Measurements from ENCODE around the gene DLGAP4. TPM values are rescaled to one million over a fixed set of nuclear protein-coding genes. Genes with fewer than 3 reads are reported as not detected.
A peak's percentile ranks its signal among the peaks of the same experiment; 100 is the strongest.

The DLGAP4 gene
- total and polyA plus RNA-seq, 2 of the 13 experiments (the other 11 are each of a cell fraction or from before 2014, with no cell fraction given): 15.2 to 26.7 TPM

DNA sequence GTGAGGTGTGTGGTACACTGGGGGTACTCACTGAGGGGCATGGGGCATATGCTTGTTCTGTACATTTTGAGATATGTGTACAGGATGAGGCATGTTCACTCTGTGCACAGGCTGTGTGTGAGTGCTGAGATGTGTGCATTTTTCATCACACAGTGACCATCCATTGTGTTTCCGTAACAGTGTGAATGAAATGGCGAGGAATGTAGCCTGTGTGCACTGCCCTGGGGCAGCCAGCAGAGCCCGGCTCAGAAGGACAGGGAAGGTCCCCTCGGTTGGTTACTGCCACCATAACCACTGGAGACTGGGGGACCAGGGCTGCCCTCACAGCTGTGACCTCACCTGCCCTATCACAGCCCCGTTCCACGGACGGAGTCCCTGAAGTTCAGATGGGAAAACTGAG, 129.0 kb downstream of the DLGAP4 start:
- Histone ChIP-seq H2AFZ (ENCODE audit: low read length) (no peak overlapping the region), H3K4me3 (replicated peaks in 1 of 3; ENCODE audit: insufficient read depth in 1 of 3, low read depth in 2 of 3, low read length in 3 of 3) (no peak overlapping the region), H3K4me1 (ENCODE audit: insufficient read depth, low read length) (no peaks in the 10 kb centered on the region), H3K36me3 (replicated peaks in 1 of 2; ENCODE audit: control insufficient read depth in 1 of 2, insufficient read depth in 2 of 2, low read length in 2 of 2) (peaks cover 0 to 3% of the 10 kb centered on the region in 2 experiments; a peak in 1 of 5 replicates), H3K9me3 (ENCODE audit: low read length) (no peaks in the 10 kb centered on the region), H3K27me3 (ENCODE audit: control insufficient read depth in 1 of 2, insufficient read depth in 2 of 2, low read length in 2 of 2) (peaks cover 0 to 28% of the 10 kb centered on the region in 2 experiments; a peak in 4 of 5 replicates), H3K79me2 (ENCODE audit: insufficient read depth, low read length) (no peaks in the 10 kb centered on the region), H3K27ac (ENCODE audit: extremely low read length, insufficient read depth, low read length) (no peak overlapping the region), H3K9ac (ENCODE audit: insufficient read depth, low read depth, low read length) (no peak overlapping the region), H4K20me1 (ENCODE audit: insufficient read depth, low read length) (peaks cover 3% of the 10 kb centered on the region; the same call in 1 of the 2 replicates), H3K4me2 (ENCODE audit: low read depth, low read length) (no peak overlapping the region)
- no peak for FAIRE-seq
- no peak for DNase-seq (ENCODE audit: low spot score)
- intact Hi-C loops (cut with micrococcal nuclease; ENCODE audit: unreplicated experiment) (loop anchor here (5.0 to 10.0 kb wide), 2 partner anchors 278 to 440 kb away; no protein-coding TSS in a partner anchor), in situ Hi-C loops (cut with HindIII; ENCODE audit: extremely low pct_ligation_motif_present, low pct_unique_long_range_greater_than_20kb) (no loop called here)
- ATAC-seq: peak; percentile 8; the same call in 2 of the 3 replicates
- WGBS (ENCODE audit: low lambda C conversion rate): 40% methylated on average over 7 of the region's 7 CpGs
- BruUV-seq (replicated peaks): no TSS peak
- TF ChIP-seq, protein P1, sequence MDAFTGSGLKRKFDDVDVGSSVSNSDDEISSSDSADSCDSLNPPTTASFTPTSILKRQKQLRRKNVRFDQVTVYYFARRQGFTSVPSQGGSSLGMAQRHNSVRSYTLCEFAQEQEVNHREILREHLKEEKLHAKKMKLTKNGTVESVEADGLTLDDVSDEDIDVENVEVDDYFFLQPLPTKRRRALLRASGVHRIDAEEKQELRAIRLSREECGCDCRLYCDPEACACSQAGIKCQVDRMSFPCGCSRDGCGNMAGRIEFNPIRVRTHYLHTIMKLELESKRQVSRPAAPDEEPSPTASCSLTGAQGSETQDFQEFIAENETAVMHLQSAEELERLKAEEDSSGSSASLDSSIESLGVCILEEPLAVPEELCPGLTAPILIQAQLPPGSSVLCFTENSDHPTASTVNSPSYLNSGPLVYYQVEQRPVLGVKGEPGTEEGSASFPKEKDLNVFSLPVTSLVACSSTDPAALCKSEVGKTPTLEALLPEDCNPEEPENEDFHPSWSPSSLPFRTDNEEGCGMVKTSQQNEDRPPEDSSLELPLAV (CRISPR knock-in tag; conservative IDR thresholded peaks at IDR 0.05; ENCODE audit: low read depth): no peak
- no peak for TF ChIP-seq PHF8 (CRISPR knock-in tag; IDR thresholded peaks at IDR 0.05)
- TF ChIP-seq HIVEP1 (CRISPR knock-in tag; IDR thresholded peaks at IDR 0.05): 0 out of 2 replicates have a peak, but pooled peaks have one; percentile 12
- no peak for TF ChIP-seq ZNF883 (CRISPR knock-in tag; IDR thresholded peaks at IDR 0.05; ENCODE audit: not compliant biosample characterization)
- no peak for TF ChIP-seq MYC (CRISPR knock-in tag; IDR thresholded peaks at IDR 0.05; ENCODE audit: borderline replicate concordance)
- TF ChIP-seq HOXA7 (CRISPR knock-in tag; IDR thresholded peaks at IDR 0.05): no peak
- ChIA-PET POLR2A (no interaction called here), CTCF (ENCODE audit: low intra/inter-chr PET ratio, low total read pairs) (no interaction called here)

Data from HepG2 (cell line).